HCT116 (cell line): ENCODE measurements around the gene FBXL16. TPM values are rescaled to one million over a fixed set of nuclear protein-coding genes. Genes with fewer than 3 reads are reported as not detected.
A peak's percentile ranks its signal among the peaks of the same experiment; 100 is the strongest.

Source experiments
- ATAC-seq: fragments of 200-7000 bp; cut with Tn5 transposase; 2 replicates; pipeline ENCODE4 v1.9.1; 2020; ENCODE audit warnings: mild to moderate bottlenecking, moderate library complexity
- BruUV-seq: library from RNA; stranded (reverse); fragments of 400-500 nt; replicated peaks from 2 replicates; lab custom pipeline; 2021; lab: Mats Ljungman, UMichigan
- CTCF ChIA-PET: fragments of 300-600 bp; sonication (Branson Sonifier 250); formaldehyde crosslinking; loops from one replicate; lab custom pipeline; 2021; ENCODE audit warnings: antibody characterized with exemption; lab: Charles Lee
- POLR2A ChIA-PET: fragments of 300-600, 350-600 bp; sonication (Branson Sonifier 250); formaldehyde crosslinking; loops from one replicate; lab custom pipeline; 2021; ENCODE audit warnings: antibody characterized with exemption; lab: Charles Lee
- RAD21 ChIA-PET, 2 experiments: fragments of 300-600 bp; sonication (Branson Sonifier 250); formaldehyde crosslinking; loops; one replicate each; lab custom pipeline; 2023; ENCODE audit warnings: low total read pairs in 2 of 2; ENCODE audit not compliant: uncharacterized antibody in 2 of 2, unreplicated experiment in 2 of 2, low non-redundant PET in 1 of 2; lab: Charles Lee
- DNase-seq: peaks from one replicate; pipeline ENCODE4 v3.0.0-alpha.2; 2010; ENCODE audit warnings: low read depth, low spot score
- H2AFZ ChIP-seq: fragments of 200-600 bp; shearing (Covaris generic), sonication (generic); 2 replicates; pipeline ENCODE4 v1.6.1; 2017; ENCODE audit warnings: low read depth, mixed run types, mixed read lengths, antibody characterized with exemption, low read length; ENCODE audit not compliant: poor library complexity, severe bottlenecking
- H3K27ac ChIP-seq: 2 replicates; pipeline ENCODE4 v1.5.1; 2012; ENCODE audit warnings: low read depth, low read length
- H3K27me3 ChIP-seq: fragments of 200-600 bp; sonication (generic); 2 replicates; pipeline ENCODE4 v1.6.1; 2016; ENCODE audit warnings: mixed run types, low read length, mixed read lengths; ENCODE audit not compliant: insufficient read depth
- H3K36me3 ChIP-seq, 2 experiments: fragments of 200-500 bp in 1 of 2; fragments of 200-600 bp in 1 of 2; sonication (Bioruptor generic) in 1 of 2; sonication (generic) in 1 of 2; 2 replicates each; pipeline versions ENCODE4 v1.5.1 to v1.6.1; 2014 to 2016; ENCODE audit warnings: low read length in 2 of 2, inconsistent platforms in 1 of 2, mixed read lengths in 1 of 2, mixed run types in 1 of 2; ENCODE audit not compliant: insufficient read depth in 2 of 2, control insufficient read depth in 1 of 2
- H3K4me1 ChIP-seq, 2 experiments: fragments of 200-600 bp in 1 of 2; sonication (generic) in 1 of 2; 2 replicates each; pipeline versions ENCODE4 v1.5.1 to v1.6.1; 2012 to 2017; ENCODE audit warnings: low read length in 2 of 2, inconsistent platforms in 1 of 2, mild to moderate bottlenecking in 1 of 2, mixed read lengths in 1 of 2, mixed run types in 1 of 2, moderate library complexity in 1 of 2; ENCODE audit not compliant: insufficient read depth in 2 of 2, control insufficient read depth in 1 of 2
- H3K4me2 ChIP-seq: fragments of 200-600 bp; sonication (generic); 2 replicates; pipeline ENCODE4 v1.6.1; 2017; ENCODE audit warnings: mixed run types, low read length, mixed read lengths
- H3K4me3 ChIP-seq, 2 experiments: fragments of 200-600 bp in 1 of 2; sonication (generic) in 1 of 2; replicated peaks in 1 of 2; 2 replicates each; pipeline ENCODE4 v1.5.1; 2011 to 2016; ENCODE audit warnings: low read length in 2 of 2, control low read depth in 1 of 2, low read depth in 1 of 2, mild to moderate bottlenecking in 1 of 2, mixed read lengths in 1 of 2, mixed run types in 1 of 2
- H3K79me2 ChIP-seq: fragments of 200-600 bp; sonication (generic); 2 replicates; pipeline ENCODE4 v1.6.1; 2017; ENCODE audit warnings: mild to moderate bottlenecking, mixed run types, low read length, moderate library complexity, mixed read lengths; ENCODE audit not compliant: insufficient read depth
- H3K9ac ChIP-seq: fragments of 200-600 bp; sonication (generic); 2 replicates; pipeline ENCODE4 v1.6.1; 2016; ENCODE audit warnings: low read length, mixed read lengths
- H3K9me2 ChIP-seq: fragments of 200-600 bp; sonication (generic), shearing (Covaris generic); 2 replicates; pipeline ENCODE4 v1.6.1; 2017; ENCODE audit warnings: mixed run types, mild to moderate bottlenecking, moderate library complexity; ENCODE audit not compliant: insufficient read depth
- H3K9me3 ChIP-seq, 2 experiments: fragments of 200-500 bp in 1 of 2; fragments of 200-600 bp in 1 of 2; sonication (Bioruptor generic) in 1 of 2; sonication (generic) in 1 of 2; 2 replicates each; pipeline ENCODE4 v1.6.1; 2014 to 2017; ENCODE audit warnings: low read length in 2 of 2, mixed read lengths in 2 of 2, inconsistent platforms in 1 of 2, low read depth in 1 of 2, mild to moderate bottlenecking in 1 of 2, mixed run types in 1 of 2, moderate library complexity in 1 of 2; ENCODE audit not compliant: control insufficient read depth in 1 of 2, insufficient read depth in 1 of 2
- H4K20me1 ChIP-seq: fragments of 200-600 bp; sonication (generic), shearing (Covaris generic); 2 replicates; pipeline ENCODE4 v1.6.1; 2017; ENCODE audit warnings: mixed run types, mild to moderate bottlenecking, moderate library complexity; ENCODE audit not compliant: insufficient read depth
- CBX3 ChIP-seq: IDR thresholded peaks from 2 replicates; pipeline ENCODE4 v1.6.1; 2012; ENCODE audit warnings: low read depth
- CEBPB ChIP-seq: IDR thresholded peaks from 2 replicates; pipeline ENCODE4 v1.6.1; 2012; ENCODE audit warnings: low read depth
- CTCF ChIP-seq, 3 experiments: fragments of 200-600 bp in 1 of 3; sonication (generic) in 1 of 3; IDR thresholded peaks in 2 of 3; conservative IDR thresholded peaks in 1 of 3; 2 replicates each; pipeline ENCODE4 v1.5.1; 2012 to 2017; ENCODE audit warnings: low read depth in 2 of 3, low read length in 2 of 3, antibody characterized with exemption in 1 of 3, borderline replicate concordance in 1 of 3, control low read depth in 1 of 3, mild to moderate bottlenecking in 1 of 3, mixed read lengths in 1 of 3, mixed run types in 1 of 3, moderate library complexity in 1 of 3; ENCODE audit not compliant: insufficient read depth in 1 of 3
- EZH2phosphoT487 ChIP-seq: fragments of 200-600 bp; IDR thresholded peaks from 2 replicates; pipeline ENCODE4 v1.6.1; 2018; ENCODE audit warnings: antibody characterized with exemption, borderline replicate concordance
- POLR2AphosphoS5 ChIP-seq: IDR thresholded peaks from 2 replicates; pipeline ENCODE4 v1.6.1; 2011; ENCODE audit warnings: mild to moderate bottlenecking, low read depth, low read length, moderate library complexity
- RAD21 ChIP-seq: IDR thresholded peaks from 2 replicates; pipeline ENCODE4 v1.6.1; 2012; ENCODE audit warnings: low read depth, mild to moderate bottlenecking
- SIN3A ChIP-seq: IDR thresholded peaks from 2 replicates; pipeline ENCODE4 v1.6.1; 2012; ENCODE audit warnings: low read depth
- YY1 ChIP-seq: IDR thresholded peaks from 2 replicates; pipeline ENCODE4 v1.6.1; 2011; ENCODE audit warnings: low read length, low read depth, moderate library complexity, mild to moderate bottlenecking; ENCODE audit not compliant: insufficient replicate concordance; ENCODE audit errors: extremely low read depth
- intact Hi-C: fragments of 100-400 bp; cut with micrococcal nuclease; formaldehyde crosslinking; loops from 2 replicates; pipeline ENCODE4 v1.10.0; 2022
- total RNA-seq: library from RNA; stranded (reverse); gene quantifications from one replicate; pipeline ENCODE4 v1.2.1, GENCODE V29; 2021; ENCODE audit not compliant: unreplicated experiment

The FBXL16 gene
- total RNA-seq, 1 experiment from 2014 or later, result 49.7 TPM

DNA sequence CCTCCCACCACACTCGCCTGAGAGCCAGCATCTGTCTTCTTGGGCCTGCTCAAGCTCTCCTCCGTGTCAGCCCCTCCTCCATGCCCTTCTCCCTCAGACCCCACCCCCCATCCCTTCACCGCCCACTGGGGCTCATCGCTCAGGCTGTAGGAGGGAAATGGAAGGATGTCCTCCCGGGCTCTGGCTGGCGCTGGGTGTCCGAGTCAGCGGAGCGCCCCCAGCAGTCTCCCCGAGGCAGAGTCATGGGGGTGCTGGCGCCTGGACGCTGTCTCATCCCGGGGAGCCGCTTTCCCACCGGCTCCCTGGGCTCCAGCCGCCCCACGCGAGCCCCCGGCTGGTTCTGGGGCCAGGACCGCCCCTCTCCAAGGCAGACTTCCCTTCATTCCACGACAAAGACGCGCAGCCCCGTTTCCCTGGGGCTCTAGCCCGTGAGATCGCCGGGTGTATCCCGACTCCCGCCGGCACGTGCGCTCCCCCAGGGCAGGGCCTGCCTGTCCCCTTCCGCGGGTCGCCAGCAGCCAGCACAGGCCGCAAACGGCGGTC is 14.9 kb upstream of the FBXL16 start:
- Histone ChIP-seq H3K9ac (peak overlapping the region; percentile 98), H3K4me3 (peak overlapping the region; percentile 82 to 87), H3K36me3 (no peaks in the 10 kb centered on the region), H3K4me1 (peaks cover 29 to 65% of the 10 kb centered on the region in 2 experiments), H3K9me2 (no peaks in the 10 kb centered on the region)
- POLR2A ChIA-PET, result interaction anchor here (1.0 to 1.4 kb wide), 6 partner anchors 8 to 40 kb away, joined by 3 to 7 read pairs (median 5); partner anchors contain the start of genes CIAO3 and MSLN
- TF ChIP-seq RAD21, result no peak
- no peak for TF ChIP-seq CBX3
- TF ChIP-seq SIN3A, result no peak
- no peak for TF ChIP-seq EZH2phosphoT487
- TF ChIP-seq CEBPB, result no peak
- TF ChIP-seq CTCF (IDR thresholded peaks at IDR 0.05 in 2 of 3, conservative IDR thresholded peaks at IDR 0.05 in 1 of 3; ENCODE audit: borderline replicate concordance in 1 of 3, insufficient read depth in 1 of 3, low read depth in 2 of 3, low read length in 2 of 3), result peak in 1 of 3 experiments; percentile 29; a peak in 1 of 6 replicates
- TF ChIP-seq POLR2AphosphoS5, result 0 out of 2 replicates have a peak, but pooled peaks have one; percentile 7
- TF ChIP-seq YY1, result peak; percentile 34
- TF ChIP-seq, all 23 proteins: peak for 3
- no peak overlapping the region for H2AFZ ChIP-seq
- H3K27ac ChIP-seq, result peak overlapping the region; percentile 100
- ChIA-PET CTCF (interaction anchor here (0.6 to 2.6 kb wide), 10 partner anchors 8 to 328 kb away, joined by 3 to 11 read pairs (median 6); partner anchors contain the start of genes CHTF18, MSLN and RPUSD1), RAD21 (interaction anchor here in 1 of 2 experiments (1.0 to 1.1 kb wide), 2 partner anchors 65 to 68 kb away, joined by 3 read pairs; partner anchors contain the start of genes CHTF18 and RPUSD1)
- H4K20me1 ChIP-seq, result peaks cover 3% of the 10 kb centered on the region; the same call in 1 of the 2 replicates
- peak; percentile 47 for ATAC-seq
- no TSS peak for BruUV-seq
- peaks cover 25% of the 10 kb centered on the region for H3K79me2 ChIP-seq
- no peaks in the 10 kb centered on the region for H3K27me3 ChIP-seq
- peak overlapping the region; percentile 80 for H3K4me2 ChIP-seq
- no peaks in the 10 kb centered on the region for H3K9me3 ChIP-seq
- intact Hi-C loops, result no loop called here
- no peak for DNase-seq
